HEK293T (cell line): ENCODE data around the gene PRR4.

ENCODE experiments used
- CTBP1 ChIP-seq: fragments of 450-650 bp; IDR thresholded peaks from 2 replicates; pipeline ENCODE4 v1.6.1; 2016; ENCODE audit warnings: borderline replicate concordance
- FOXA1 ChIP-seq: fragments of 450-650 bp; IDR thresholded peaks from 2 replicates; pipeline ENCODE4 v1.6.1; 2016; ENCODE audit warnings: mild to moderate bottlenecking
- FOXK2 ChIP-seq: fragments of 450-650 bp; IDR thresholded peaks from 2 replicates; pipeline ENCODE4 v1.6.1; 2016; ENCODE audit warnings: mild to moderate bottlenecking
- HDGF ChIP-seq: fragments of 450-650 bp; IDR thresholded peaks from 2 replicates; pipeline ENCODE4 v1.6.1; 2017; ENCODE audit warnings: antibody characterized with exemption, borderline replicate concordance
- LEF1 ChIP-seq: fragments of 450-650 bp; IDR thresholded peaks from 2 replicates; pipeline ENCODE4 v1.6.1; 2017; ENCODE audit warnings: mild to moderate bottlenecking, borderline replicate concordance
- SP1 ChIP-seq: fragments of 450-650 bp; IDR thresholded peaks from 2 replicates; pipeline ENCODE4 v1.6.1; 2017
- SUZ12 ChIP-seq: fragments of 450-650 bp; IDR thresholded peaks from 2 replicates; pipeline ENCODE4 v1.6.1; 2016; ENCODE audit warnings: mild to moderate bottlenecking
- ZNF384 ChIP-seq: fragments of 450-650 bp; IDR thresholded peaks from 2 replicates; pipeline ENCODE4 v1.6.1; 2016

DNA sequence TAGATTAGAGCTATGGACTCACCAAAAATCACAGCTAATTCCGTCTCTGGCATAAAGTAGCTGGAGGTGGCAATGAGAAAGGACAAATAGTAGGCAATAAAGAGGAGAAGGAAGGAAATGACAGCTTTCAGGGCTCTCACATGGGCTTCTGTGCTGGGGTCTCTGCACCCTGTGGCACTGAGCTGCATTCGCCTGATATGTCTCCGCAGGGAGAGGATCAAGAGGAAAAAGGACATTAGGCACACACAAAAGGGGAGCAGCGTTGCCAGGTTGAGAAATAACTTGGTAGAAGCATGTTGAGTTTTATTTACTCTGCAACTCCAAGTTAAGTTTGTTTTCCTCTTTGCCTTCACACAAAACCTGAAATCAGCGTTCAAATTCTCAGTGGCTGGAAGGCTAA lies 47.5 kb downstream of the PRR4 start:
- TF ChIP-seq FOXK2 (no peak), SUZ12 (no peak), ZNF384 (no peak), CTBP1 (no peak), SP1 (no peak), HDGF (no peak), FOXA1 (no peak), LEF1 (no peak)
